ENCODE results near the gene ADM2.

Gene ADM2

DNA sequence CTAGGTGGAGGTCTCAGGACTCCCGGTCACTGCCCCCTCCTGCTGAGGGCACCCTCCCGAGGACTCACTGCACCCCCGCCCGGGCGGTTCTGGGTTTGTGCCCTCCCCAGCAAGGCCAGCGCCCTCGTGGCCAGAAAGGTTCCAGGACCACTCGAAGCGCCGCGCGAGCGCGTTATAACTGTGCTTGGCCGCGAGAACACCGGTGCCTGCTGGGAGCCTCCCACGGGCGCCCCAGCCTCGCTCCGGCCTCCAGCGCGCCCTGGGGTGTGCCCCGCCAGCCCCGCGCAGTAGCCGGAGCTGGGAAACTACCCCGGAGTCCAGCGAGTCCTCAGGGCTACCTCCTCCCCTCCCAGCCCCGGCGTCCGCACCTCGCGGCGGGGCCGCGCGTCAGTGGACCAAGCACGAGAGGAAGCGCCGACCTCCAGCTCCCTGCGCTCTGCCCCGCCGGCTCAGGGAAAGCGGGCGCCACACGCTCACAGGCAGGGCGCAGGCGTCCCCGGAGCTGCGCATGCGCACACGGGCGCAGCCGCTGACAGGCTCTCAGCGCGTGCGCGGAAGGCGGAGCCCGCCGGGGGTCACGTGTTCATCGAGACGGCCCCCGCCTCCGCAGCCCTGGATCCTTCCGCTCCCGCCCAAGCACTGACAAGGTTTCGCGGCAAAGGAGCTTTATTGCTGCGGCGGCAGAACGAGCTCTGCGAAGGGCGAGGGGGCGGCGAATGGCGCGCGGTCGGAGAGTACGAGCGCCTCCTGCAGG, 43.9 kb downstream of the ADM2 start, which contains the start of gene SCO2:
Gene SCO2, minus strand, starts transcription at position 495 of the 754 bp plus-strand sequence. CDS start 1,187 bp downstream, outside the sequence.
- H3K4me1 Mint-ChIP-seq, result peaks cover 38% of the 10 kb centered on the region
- H3K36me3 Mint-ChIP-seq (ENCODE audit: insufficient read depth), result peaks cover 44% of the 10 kb centered on the region
- peak within 1 kb of the TSS; percentile 85 for H3K4me3 Mint-ChIP-seq
- peak; percentile 81 for ATAC-seq (replicated peaks; ENCODE audit: extremely low read depth, poor library complexity, severe bottlenecking)
- H3K9me3 Mint-ChIP-seq, result no peaks in the 10 kb centered on the region
- peak; percentile 93 to 97 for DNase-seq (ENCODE audit: low spot score in 2 of 2)
- H3K27ac Mint-ChIP-seq (ENCODE audit: low read depth), result peak within 1 kb of the TSS; percentile 87
- no peaks in the 10 kb centered on the region for H3K27me3 Mint-ChIP-seq

DNA sequence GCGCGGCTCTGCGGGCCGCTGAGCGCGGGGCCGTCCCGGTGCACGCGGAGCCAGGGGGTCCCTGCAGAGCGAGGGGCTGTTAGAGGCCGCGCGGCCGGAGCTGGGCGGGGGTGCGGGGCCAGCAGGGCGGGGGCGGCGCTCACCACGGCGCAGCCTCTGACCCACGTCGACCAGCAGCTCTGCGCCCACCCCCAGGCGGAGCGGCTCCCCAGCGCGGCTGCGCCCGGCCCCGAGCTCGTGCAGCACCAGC, 44.4 kb downstream of the ADM2 start:
- no peak for DNase-seq (ENCODE audit: low spot score in 2 of 2)
- Mint-ChIP-seq H3K27me3 (no peaks in the 10 kb centered on the region), H3K9me3 (no peaks in the 10 kb centered on the region), H3K27ac (ENCODE audit: low read depth) (peak overlapping the region; percentile 87), H3K4me3 (peak overlapping the region; percentile 85), H3K36me3 (ENCODE audit: insufficient read depth) (peaks cover 45% of the 10 kb centered on the region), H3K4me1 (peaks cover 43% of the 10 kb centered on the region)
- no peak for ATAC-seq (replicated peaks; ENCODE audit: extremely low read depth, poor library complexity, severe bottlenecking)

DNA sequence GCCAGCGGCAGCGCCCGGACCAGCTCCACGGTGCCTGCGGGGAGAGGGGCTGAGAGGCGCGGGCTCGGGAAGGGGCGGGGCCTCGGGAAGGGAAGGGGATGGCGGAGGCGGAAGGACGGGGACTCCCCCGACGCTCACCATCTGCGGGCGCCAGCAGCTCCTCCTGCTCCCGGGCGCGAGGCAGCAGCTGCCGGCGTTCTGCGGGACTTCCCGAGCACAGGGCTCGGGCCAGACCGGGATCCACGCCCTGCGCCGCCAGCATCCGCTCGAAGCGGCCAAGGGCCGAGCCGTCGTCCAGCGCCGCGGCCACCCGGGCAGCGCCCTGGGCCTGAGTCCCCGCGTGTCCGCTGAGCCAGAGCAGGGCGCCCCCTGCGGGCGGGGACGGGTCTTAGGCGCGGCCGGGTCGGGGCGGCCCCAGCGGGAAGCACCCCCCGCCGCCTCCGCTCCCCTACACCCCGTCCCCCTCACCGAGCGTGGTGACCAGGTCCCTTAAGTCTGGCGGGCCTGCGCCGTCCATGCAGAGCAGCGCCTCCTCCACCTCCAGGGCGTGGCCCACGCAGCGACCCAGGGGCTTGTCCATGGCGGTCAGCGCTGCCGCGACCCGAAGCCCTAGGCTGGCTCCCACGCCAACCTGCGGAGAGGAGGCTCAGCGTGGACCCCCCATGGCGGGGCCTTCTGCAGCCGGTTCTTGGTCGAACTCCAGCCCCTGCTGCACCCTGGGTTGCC, 44.9 kb downstream of the ADM2 start:
- ATAC-seq (replicated peaks; ENCODE audit: extremely low read depth, poor library complexity, severe bottlenecking) (peak; percentile 34), DNase-seq (ENCODE audit: low spot score in 2 of 2) (peak; percentile 72 to 75)
- peak overlapping the region; percentile 85 for H3K4me3 Mint-ChIP-seq
- peak overlapping the region; percentile 91 for H3K27ac Mint-ChIP-seq (ENCODE audit: low read depth)
- no peaks in the 10 kb centered on the region for H3K9me3 Mint-ChIP-seq
- no peaks in the 10 kb centered on the region for H3K27me3 Mint-ChIP-seq
- H3K36me3 Mint-ChIP-seq (ENCODE audit: insufficient read depth), result peaks cover 49% of the 10 kb centered on the region
- H3K4me1 Mint-ChIP-seq, result peaks cover 48% of the 10 kb centered on the region

DNA sequence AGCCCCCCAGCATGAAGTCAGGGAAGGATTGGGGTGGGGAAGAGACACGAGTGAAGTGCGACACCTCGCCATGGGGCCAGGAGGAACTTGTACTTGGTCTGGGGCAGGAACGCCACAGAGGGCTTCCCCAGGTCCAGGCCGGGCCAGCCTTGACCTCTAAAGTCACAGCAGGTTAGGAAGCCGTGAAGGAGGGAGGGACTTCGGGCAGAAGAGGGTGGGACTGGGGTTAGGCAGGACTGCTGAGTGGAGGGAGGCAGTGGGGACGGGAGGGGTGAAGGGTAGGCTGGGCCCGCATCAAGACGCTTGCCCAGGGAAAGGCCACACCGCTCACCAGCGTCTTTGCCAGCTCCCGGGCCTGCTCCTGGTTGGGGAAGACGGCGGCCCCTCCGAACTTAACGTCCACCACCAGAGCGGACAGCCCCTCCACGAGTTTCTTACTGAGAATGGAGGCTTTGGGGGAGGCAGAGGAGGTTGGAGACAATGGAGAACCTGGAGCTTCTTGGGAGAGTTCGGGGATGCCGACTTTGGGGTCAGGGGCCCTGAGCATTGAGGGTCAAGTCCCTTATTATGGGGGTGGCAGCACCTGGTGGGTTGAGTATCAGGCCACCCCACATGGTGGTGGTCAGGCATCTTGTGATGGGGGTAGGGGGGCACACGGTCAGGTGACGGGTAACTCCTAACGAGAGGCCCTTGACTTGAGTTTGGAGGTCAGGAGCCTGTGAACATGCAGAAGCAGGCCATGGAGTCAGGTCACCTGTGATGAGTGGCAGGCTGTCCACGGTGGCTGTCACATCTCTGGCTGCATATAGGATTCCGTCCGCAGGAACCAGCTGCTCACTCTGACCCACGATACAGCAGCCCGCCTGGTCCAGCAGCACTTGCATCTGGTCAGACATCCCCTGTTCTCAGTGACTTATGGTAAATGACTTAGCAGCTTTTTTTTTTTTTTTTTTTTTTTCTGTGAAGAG, 45.8 kb downstream of the ADM2 start:
- H3K4me1 Mint-ChIP-seq, result peaks cover 49% of the 10 kb centered on the region
- peaks cover 49% of the 10 kb centered on the region for H3K36me3 Mint-ChIP-seq (ENCODE audit: insufficient read depth)
- DNase-seq (ENCODE audit: low spot score in 2 of 2) (no peak), ATAC-seq (replicated peaks; ENCODE audit: extremely low read depth, poor library complexity, severe bottlenecking) (no peak)
- H3K27ac Mint-ChIP-seq (ENCODE audit: low read depth), result peak overlapping the region; percentile 91
- H3K27me3 Mint-ChIP-seq, result no peaks in the 10 kb centered on the region
- H3K4me3 Mint-ChIP-seq, result peak overlapping the region; percentile 85
- no peaks in the 10 kb centered on the region for H3K9me3 Mint-ChIP-seq

DNA sequence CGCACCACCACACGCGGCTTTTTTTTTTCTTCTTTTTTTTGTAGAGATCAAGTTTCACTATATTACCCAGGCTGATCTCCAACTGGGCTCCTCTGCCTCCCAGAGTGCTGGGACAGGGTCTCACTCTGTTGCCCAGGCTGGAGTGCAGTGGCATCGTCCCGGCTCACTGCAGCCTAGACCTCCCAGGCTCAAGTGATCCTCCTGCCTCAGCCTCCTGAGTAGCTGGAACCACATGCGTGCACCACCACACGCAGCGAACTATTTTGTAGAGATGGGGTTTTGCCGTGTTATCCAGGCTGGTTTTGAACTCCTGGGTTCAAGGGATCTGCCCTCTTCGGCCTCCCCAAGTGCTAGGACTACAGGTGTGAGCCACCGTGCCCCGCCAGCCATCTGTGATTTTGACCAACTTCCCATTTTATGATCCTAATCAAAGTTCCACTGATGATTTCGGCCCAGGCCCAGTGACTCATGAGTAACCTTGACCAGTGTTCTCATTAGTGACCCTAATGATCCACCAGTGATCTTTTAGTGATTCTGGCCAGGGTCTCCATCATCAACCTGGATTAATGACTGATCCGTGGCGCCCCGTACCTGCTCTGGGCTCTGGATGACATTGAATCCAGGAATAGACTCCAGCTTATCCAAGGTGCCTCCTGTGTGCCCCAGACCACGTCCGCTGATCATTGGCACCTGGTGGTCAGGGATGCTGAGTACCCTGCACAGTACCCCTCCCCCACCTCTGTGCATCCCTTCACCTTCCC, 46.8 kb downstream of the ADM2 start:
- no peaks in the 10 kb centered on the region for H3K9me3 Mint-ChIP-seq
- H3K27me3 Mint-ChIP-seq, result no peaks in the 10 kb centered on the region
- H3K36me3 Mint-ChIP-seq (ENCODE audit: insufficient read depth), result peaks cover 44% of the 10 kb centered on the region
- H3K4me1 Mint-ChIP-seq, result peaks cover 55% of the 10 kb centered on the region
- ATAC-seq (replicated peaks; ENCODE audit: extremely low read depth, poor library complexity, severe bottlenecking) (no peak), DNase-seq (ENCODE audit: low spot score in 2 of 2) (no peak)
- H3K27ac Mint-ChIP-seq (ENCODE audit: low read depth), result peak overlapping the region; percentile 91
- H3K4me3 Mint-ChIP-seq, result peak overlapping the region; percentile 92

DNA sequence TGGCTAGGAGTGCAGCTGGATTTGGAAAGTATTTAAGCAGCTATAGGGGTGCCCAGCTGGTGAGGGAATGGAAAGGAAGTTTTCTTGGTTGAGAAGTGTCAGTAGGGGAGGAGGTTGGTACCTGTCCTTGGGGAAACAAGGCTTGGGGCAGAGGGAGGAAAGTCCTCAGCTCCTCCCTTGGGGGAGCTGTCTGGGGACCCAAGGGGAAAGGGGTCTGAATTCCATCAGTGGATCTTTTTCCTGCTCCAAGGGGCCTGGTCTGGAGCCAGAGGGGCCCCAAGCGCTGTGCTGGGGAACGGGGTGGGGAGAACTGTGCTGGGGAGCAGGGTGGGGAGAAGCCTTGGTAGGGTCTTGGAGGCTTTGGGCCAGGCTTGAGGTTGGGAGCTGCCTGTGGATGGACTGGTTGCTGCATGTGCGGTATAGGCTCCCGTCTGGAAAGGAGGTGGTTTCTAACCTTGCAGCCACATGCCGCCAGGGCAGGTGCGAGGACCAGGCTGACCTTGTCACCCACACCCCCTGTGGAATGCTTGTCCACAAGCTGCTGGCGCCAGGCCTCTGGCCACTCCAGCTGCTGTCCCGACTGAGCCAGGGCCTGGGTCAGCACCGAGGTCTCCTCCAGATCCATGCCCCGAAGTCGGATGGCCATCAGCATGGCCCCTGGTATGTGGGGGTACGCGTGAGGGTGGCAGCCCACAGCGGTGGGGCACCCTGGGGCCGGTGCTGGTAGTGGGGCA, 47.5 kb downstream of the ADM2 start:
- peaks cover 37% of the 10 kb centered on the region for H3K36me3 Mint-ChIP-seq (ENCODE audit: insufficient read depth)
- H3K27me3 Mint-ChIP-seq, result no peaks in the 10 kb centered on the region
- peak overlapping the region; percentile 92 for H3K4me3 Mint-ChIP-seq
- H3K4me1 Mint-ChIP-seq, result peaks cover 54% of the 10 kb centered on the region
- DNase-seq (ENCODE audit: low spot score in 2 of 2) (no peak), ATAC-seq (replicated peaks; ENCODE audit: extremely low read depth, poor library complexity, severe bottlenecking) (no peak)
- H3K27ac Mint-ChIP-seq (ENCODE audit: low read depth), result peak overlapping the region; percentile 29
- H3K9me3 Mint-ChIP-seq, result no peaks in the 10 kb centered on the region

DNA sequence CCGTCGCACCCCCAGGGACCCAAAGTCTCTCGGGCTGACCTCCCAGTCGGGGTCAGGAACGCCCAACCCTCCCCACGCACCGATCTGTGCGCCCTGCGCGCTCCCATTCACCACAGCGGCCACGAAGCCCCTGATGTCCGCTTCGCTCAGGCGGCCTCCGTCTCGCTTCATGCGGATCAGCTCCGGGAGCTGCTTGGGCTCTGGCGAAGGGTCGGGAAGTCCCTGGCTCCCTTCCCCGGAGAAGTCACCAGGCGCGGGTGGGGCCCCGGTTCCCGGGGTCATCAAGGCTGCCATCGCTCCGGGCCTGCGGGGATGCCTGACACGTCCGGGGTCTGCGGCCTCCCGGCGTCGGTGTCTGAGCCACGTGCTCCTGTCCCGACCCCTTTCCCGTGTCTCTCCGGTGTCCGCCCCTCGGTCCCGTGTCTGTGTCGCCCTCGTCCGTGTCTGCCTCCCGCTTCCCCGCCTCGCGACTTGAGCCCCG, 48.1 kb downstream of the ADM2 start:
- peak overlapping the region; percentile 92 for H3K4me3 Mint-ChIP-seq
- H3K9me3 Mint-ChIP-seq, result no peaks in the 10 kb centered on the region
- ATAC-seq (replicated peaks; ENCODE audit: extremely low read depth, poor library complexity, severe bottlenecking) (no peak), DNase-seq (ENCODE audit: low spot score in 2 of 2) (no peak)
- no peaks in the 10 kb centered on the region for H3K27me3 Mint-ChIP-seq
- peaks cover 31% of the 10 kb centered on the region for H3K36me3 Mint-ChIP-seq (ENCODE audit: insufficient read depth)
- peaks cover 50% of the 10 kb centered on the region for H3K4me1 Mint-ChIP-seq
- H3K27ac Mint-ChIP-seq (ENCODE audit: low read depth), result no peak overlapping the region

DNA sequence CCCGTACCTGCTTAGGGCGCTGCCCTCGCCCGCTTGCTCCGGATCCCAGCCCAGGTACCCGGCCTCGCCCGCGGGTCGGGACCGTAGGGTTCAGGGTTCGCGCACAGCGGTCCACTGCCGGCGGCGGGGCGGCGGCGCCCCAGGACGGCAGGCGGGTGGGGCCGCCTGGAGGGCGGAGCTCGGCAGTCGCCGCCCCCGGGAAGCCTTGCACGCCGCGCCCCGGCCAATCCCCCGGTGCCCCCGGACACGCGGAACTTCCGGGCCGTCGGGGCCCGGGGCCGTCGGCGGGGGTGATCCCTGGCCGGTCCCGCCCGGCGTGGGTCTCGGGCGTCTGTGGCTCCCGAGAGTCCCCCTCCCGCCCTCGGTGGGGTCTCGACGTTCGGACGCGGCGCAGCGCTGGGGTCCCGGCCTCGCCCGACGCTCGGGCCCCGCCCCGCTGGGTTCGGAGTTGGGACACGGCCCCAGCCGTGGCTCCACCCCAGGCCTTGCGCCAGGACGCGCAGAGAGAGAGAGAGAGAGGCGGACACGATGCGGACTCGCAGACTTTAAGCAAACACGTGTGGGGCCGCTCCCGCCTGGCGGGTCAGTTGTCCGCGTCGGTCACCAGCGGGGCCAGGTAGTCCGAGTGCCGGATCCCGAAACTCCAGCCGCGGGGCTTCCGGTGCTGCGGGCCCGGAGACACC, 48.7 kb downstream of the ADM2 start, which contains the start of gene TYMP:
Gene TYMP, minus strand, starts transcription at position 116 of the 683 bp plus-strand sequence. CDS start 303 bp downstream, outside the sequence.
- Mint-ChIP-seq H3K4me1 (peaks cover 44% of the 10 kb centered on the region), H3K36me3 (ENCODE audit: insufficient read depth) (peaks cover 28% of the 10 kb centered on the region), H3K27me3 (no peaks in the 10 kb centered on the region), H3K9me3 (no peaks in the 10 kb centered on the region), H3K27ac (ENCODE audit: low read depth) (peak within 1 kb of the TSS; percentile 98), H3K4me3 (peak within 1 kb of the TSS; percentile 92)
- ATAC-seq (replicated peaks; ENCODE audit: extremely low read depth, poor library complexity, severe bottlenecking), result no peak
- DNase-seq (ENCODE audit: low spot score in 2 of 2), result peak in 1 of 2 donors; percentile 32

DNA sequence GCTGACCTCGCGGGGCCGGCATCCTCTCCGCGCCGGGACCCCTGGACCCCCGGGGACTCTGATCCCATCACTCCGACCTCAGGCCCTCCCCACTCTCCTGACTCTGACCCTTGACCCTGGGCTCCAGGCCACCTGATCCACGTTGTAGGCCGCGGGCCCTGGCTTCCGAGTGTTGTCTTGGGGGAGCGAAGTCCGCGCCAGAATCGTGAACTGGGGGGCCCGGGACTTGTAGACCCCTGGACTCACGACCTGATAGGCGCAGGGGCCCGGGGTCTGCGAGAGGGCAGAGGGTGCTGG, 49.2 kb downstream of the ADM2 start:
- Mint-ChIP-seq H3K27me3 (no peaks in the 10 kb centered on the region), H3K27ac (ENCODE audit: low read depth) (peak overlapping the region; percentile 98), H3K4me1 (peaks cover 44% of the 10 kb centered on the region), H3K4me3 (peak overlapping the region; percentile 92), H3K36me3 (ENCODE audit: insufficient read depth) (peaks cover 24% of the 10 kb centered on the region), H3K9me3 (no peaks in the 10 kb centered on the region)
- ATAC-seq (replicated peaks; ENCODE audit: extremely low read depth, poor library complexity, severe bottlenecking), result no peak
- peak in 1 of 2 donors; percentile 36 for DNase-seq (ENCODE audit: low spot score in 2 of 2)

DNA sequence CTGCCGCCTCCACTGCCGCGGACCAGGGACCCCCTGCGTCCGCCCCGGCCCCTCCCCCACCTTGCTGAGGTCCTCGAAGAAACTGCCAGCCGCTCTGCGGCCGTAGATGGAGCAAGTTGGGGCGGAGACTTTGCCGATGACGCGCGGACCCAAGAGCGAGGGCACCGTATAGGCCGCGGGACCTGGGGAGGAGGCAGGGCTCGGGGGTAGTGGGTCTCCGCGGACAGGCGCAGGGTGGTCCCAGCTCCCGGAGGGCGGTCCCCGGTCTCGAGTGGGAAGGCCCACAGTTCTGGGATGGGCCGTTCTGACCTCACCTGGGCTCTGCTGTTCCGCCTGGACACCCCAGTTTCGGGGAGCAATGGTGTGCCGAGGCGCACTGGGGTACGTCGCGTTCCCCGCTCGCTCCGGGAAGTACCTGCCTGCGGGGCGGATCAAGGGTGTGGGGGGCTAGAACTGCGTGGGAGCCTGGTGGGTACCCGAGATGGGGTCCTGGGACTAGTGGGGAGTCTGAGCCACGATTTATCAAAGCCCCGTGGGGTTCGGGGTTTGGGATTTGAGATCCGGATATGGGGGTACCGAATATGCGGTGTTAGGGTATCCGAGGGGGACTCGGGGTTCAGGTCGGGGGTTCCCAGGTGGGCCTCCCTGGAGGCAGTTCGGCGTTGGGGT, 49.7 kb downstream of the ADM2 start:
- ATAC-seq (replicated peaks; ENCODE audit: extremely low read depth, poor library complexity, severe bottlenecking) (peak; percentile 58), DNase-seq (ENCODE audit: low spot score in 2 of 2) (peak; percentile 67 to 73)
- Mint-ChIP-seq H3K27ac (ENCODE audit: low read depth) (peak overlapping the region; percentile 98), H3K9me3 (no peaks in the 10 kb centered on the region), H3K27me3 (no peaks in the 10 kb centered on the region), H3K4me1 (peaks cover 44% of the 10 kb centered on the region), H3K4me3 (peak overlapping the region; percentile 92), H3K36me3 (ENCODE audit: insufficient read depth) (peaks cover 21% of the 10 kb centered on the region)
